ENCODE measurements around the gene PARP15.
A peak's percentile ranks its signal among the peaks of the same experiment; 100 is the strongest.

Gene PARP15

GRCh38 chr3:122608916-122609315, 31.5 kb downstream of the PARP15 start:
- H3K4me3 ChIP-seq (replicated peaks in 1 of 2; ENCODE audit: low read depth in 2 of 2, low read length in 2 of 2), result no peak overlapping the region
- TF ChIP-seq, protein P1, sequence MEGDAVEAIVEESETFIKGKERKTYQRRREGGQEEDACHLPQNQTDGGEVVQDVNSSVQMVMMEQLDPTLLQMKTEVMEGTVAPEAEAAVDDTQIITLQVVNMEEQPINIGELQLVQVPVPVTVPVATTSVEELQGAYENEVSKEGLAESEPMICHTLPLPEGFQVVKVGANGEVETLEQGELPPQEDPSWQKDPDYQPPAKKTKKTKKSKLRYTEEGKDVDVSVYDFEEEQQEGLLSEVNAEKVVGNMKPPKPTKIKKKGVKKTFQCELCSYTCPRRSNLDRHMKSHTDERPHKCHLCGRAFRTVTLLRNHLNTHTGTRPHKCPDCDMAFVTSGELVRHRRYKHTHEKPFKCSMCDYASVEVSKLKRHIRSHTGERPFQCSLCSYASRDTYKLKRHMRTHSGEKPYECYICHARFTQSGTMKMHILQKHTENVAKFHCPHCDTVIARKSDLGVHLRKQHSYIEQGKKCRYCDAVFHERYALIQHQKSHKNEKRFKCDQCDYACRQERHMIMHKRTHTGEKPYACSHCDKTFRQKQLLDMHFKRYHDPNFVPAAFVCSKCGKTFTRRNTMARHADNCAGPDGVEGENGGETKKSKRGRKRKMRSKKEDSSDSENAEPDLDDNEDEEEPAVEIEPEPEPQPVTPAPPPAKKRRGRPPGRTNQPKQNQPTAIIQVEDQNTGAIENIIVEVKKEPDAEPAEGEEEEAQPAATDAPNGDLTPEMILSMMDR (IDR thresholded peaks at IDR 0.05; ENCODE audit: low read depth, low read length), result no peak
- DNase-seq (ENCODE audit: low read depth in 2 of 2), result no peak

DNA sequence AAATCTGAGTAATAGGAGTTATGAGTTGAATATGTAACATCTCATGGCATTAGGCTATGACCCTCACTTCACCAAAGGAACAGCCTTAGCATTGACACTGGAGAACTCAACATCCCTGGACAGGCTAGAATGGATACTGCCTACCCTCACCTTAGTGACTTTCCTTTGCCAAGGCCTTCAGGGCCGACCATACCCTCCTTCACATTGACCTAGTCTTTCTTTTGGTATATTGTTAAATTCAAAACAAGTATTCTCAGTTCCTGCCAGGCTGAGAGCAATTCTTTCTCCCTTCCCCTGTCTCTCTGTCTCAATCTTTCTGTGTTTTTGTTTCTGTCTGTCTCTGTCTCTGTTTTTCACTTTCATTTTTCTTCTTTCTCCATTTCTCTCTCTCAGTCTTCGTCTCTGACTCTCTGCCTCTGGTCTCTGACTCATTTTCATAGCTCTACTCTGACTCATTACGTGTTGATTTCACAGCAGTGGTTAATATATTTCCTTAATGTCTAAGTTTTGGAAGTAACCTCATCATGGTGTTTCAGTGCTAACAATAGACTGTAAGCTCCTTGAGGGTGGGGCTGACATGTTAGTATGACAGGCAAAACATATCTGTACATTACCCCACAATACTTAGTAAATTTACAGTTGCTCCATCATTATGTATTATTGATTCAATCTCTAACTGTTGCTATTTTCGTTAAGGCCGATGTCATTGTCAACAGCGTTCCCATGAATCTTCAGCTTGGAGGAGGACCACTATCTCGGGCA, 32.5 kb downstream of the PARP15 start:
- TF ChIP-seq, protein P1 (IDR thresholded peaks at IDR 0.05; ENCODE audit: low read depth, low read length), result no peak
- H3K4me3 ChIP-seq (replicated peaks in 1 of 2; ENCODE audit: low read depth in 2 of 2, low read length in 2 of 2), result no peak overlapping the region
- DNase-seq (ENCODE audit: low read depth in 2 of 2), result peak; percentile 69 to 83

DNA sequence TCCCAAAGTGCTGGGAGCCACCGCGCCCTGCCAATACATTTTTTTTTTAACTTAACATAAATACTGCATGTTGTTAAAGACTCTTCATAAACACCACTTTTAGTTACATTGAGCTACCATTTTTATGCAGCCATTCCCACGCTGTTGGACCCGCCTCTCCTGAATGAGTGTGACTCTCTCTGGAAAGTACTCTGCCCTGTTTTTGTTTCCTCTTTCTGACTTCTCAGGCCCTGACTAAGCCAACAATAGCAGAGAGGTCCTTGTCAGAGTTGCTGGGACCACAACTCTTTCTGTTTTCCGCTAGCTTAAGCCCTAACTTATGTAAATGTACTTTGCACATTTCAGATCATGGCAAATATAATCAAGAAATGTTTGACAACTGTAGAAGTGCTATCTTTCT, 35.2 kb downstream of the PARP15 start:
- H3K4me3 ChIP-seq (replicated peaks in 1 of 2; ENCODE audit: low read depth in 2 of 2, low read length in 2 of 2), result no peak overlapping the region
- no peak for DNase-seq (ENCODE audit: low read depth in 2 of 2)
- TF ChIP-seq, protein P1 (IDR thresholded peaks at IDR 0.05; ENCODE audit: low read depth, low read length), result no peak

DNA sequence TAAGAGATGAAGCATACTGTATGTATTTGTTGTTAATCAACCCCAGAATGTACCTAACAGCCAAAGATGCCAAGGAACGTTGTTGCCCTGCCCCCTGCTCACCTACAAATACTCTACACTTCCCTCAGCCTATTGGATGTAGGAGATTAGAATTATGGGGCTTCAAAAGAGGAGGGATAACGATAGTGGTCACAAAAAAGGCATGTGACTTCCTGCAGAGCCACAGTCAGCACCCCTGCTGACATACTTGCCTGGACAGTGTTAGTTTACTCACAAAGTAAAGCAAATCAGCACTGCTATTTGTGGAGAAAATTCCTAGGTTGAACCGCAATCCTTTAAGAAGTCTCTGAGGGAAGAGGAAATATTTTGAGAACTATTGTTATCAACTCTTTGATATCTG, 37.9 kb downstream of the PARP15 start:
- DNase-seq (ENCODE audit: low read depth in 2 of 2), result no peak
- no peak overlapping the region for H3K4me3 ChIP-seq (replicated peaks in 1 of 2; ENCODE audit: low read depth in 2 of 2, low read length in 2 of 2)
- TF ChIP-seq, protein P1 (IDR thresholded peaks at IDR 0.05; ENCODE audit: low read depth, low read length), result no peak

DNA sequence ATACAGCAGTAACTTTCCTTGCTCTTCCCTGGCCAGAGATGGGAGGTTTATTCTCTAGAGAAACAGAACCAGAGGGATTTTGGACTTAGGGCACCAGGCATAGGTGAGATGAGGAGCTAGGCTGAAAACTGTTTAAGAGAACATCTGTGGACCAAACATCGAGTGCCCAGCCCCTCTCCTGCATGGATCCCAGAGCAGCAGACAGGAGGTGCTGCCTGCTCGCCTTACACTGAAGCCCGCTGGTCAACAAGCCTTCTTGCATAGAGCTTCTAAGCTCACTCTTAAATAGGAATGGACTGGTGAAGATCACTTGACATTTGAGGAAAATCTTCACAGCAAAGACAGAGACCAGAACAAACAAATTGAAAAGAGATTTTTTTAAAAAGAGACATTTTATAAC, 41.2 kb downstream of the PARP15 start:
- H3K4me3 ChIP-seq (replicated peaks in 1 of 2; ENCODE audit: low read depth in 2 of 2, low read length in 2 of 2), result no peak overlapping the region
- TF ChIP-seq, protein P1 (IDR thresholded peaks at IDR 0.05; ENCODE audit: low read depth, low read length), result no peak
- no peak for DNase-seq (ENCODE audit: low read depth in 2 of 2)

- no peak overlapping the region for H3K4me3 ChIP-seq (replicated peaks in 1 of 2; ENCODE audit: low read depth in 2 of 2, low read length in 2 of 2)
- TF ChIP-seq, protein P1 (IDR thresholded peaks at IDR 0.05; ENCODE audit: low read depth, low read length), result no peak
- no peak for DNase-seq (ENCODE audit: low read depth in 2 of 2)
These were observed 41.6 kb downstream of the PARP15 start for GRCh38 chr3:122619040-122619439.

DNA sequence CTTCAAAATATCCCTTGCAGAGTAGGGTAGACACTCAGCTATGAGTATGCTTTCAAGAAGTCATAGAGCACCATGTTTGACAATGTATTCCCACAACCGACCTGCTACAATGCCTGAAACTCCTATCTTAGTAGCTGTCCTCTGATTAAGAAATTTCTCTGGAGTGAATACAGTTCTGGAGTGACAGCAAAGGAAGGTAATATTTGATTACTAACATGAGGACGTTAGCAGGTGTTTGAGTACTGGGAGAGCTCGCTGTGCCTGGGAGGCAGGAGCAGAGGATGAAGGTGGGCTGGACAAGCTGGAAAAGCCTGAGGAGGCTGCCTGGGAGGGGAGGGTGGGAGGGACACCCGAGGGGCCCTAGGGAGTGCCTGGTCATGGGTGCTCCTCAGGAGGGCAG, 42.9 kb downstream of the PARP15 start:
- no peak overlapping the region for H3K4me3 ChIP-seq (replicated peaks in 1 of 2; ENCODE audit: low read depth in 2 of 2, low read length in 2 of 2)
- TF ChIP-seq, protein P1 (IDR thresholded peaks at IDR 0.05; ENCODE audit: low read depth, low read length), result no peak
- DNase-seq (ENCODE audit: low read depth in 2 of 2), result no peak
